HG03196 (cell line): ENCODE results near the gene PCIF1.
"Not testable (repeated sequence)": the region's sequence is repeated elsewhere in the genome, so short reads cannot be mapped to it uniquely, and the experiment has no call there.

ENCODE experiments used
- ATAC-seq: cut with Tn5 transposase; IDR thresholded peaks from one replicate; pipeline ENCODE4 v1.9.1; 2021; ENCODE audit not compliant: unreplicated experiment

Gene PCIF1

GRCh38 chr20:45946149-45946970 is 11.9 kb downstream of the PCIF1 start:
- no peak for ATAC-seq

- no peak for ATAC-seq
Observed at GRCh38 chr20:45947110-45947866, 12.8 kb downstream of the PCIF1 start.

DNA sequence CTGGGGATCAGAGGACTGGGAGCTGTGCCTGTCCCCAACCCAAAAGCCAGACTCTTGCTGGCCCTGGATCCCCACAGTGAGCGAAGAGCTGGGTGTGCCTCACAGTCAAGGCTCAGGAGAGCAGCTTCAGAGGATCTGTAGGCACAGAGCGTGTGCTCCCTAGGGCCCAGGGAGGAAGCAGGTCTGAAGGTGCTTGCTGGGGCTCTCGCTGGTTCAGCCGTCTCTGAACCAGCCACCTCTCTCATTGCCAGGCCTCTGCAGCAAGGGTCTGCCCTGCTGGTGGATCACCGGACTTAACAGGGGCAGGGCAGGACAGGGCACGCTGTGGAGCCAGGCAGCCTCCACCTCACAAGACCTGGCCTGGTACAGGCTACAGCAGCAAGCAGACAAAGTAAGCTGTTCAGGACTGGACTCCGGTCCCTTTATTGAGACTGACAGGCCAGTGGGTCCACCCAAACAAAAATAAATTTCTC is 13.8 kb downstream of the PCIF1 start:
- ATAC-seq: no peak

DNA sequence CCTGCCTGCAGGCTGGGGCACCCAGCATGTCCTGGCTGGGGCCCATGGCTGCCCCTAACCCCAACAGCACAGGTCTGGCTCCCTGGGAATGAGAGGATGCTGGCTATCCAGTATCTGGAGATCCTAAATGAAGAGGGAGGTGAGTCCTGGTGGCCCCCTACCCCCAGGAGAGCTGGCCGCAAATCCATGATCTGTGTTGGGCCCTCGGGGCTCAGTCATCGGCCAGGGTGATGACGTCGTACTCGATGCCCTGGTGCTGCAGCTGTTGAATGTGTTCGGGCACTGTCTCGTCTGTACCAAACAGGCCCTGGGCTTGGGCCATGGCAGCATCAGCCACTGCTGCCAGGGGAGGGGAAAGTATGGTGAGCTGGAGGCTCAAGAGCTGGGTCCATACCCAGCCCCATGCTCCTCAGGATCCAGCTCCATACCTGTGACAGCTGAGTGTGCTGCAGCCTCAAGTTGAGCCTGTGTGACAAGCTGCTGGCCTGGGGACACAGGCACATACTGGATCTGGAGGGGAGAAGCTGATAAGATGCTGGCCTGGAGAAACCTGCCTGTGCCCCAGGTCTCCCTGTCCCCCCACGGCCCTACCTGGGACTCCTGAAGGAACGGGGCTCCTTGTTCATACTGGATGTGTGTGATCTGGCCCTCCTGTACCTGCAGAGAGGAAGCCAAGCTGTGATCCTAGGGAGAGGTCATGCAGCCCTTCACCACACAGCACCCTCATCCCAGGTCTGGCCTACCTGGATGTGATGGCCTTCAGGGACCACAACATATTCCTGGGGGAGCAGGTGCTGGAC is 14.5 kb downstream of the PCIF1 start:
- no peak for ATAC-seq

- no peak for ATAC-seq
Observed at GRCh38 chr20:45949542-45950329, 15.3 kb downstream of the PCIF1 start.

- ATAC-seq: no peak
Observed at GRCh38 chr20:45950330-45950646, 15.8 kb downstream of the PCIF1 start.

DNA sequence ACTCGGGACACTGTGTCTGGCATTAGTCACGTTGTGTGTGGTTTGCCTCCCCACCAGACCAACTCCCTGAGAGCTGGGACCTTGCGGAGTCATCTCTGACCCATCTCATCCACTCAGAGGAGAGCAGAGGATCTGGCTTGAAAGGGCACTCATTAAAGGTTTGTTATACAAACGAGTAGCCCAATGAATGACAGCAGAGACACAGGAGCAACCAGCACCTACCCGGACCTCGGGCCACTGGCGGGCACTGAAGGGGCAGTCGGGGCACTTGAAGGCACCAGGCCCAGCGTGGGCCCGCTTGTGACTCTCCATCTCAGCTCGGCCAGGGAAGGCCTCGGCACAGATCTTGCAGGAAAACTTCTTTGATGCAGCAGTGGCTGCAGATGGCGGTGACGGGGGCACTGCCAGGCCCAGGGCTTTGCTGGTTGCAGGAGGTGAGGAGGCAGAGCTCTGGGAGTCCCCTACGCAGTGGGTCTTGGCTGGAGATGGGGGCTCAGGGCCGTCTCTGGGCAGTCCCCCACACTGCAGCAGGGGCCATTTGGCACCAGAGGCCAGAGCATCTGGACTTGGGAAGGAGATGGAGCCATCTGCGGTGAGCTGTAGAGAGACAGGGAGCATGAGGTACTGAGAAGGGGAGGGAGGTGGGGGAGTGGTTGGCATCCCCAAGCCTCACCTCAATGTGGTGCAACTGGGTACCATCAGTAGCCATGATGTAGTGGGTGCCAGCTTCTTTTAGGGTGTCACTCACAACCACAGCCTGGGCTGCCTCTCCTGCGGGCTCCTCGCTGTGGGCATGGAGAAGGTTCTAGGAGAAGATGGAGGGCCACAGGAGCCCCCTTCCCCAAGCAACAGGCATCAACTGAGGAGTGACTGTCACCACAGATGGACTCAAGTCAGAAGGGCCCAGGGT is 17.7 kb downstream of the PCIF1 start:
- ATAC-seq: no peak

- no peak for ATAC-seq
Observed at GRCh38 chr20:45952861-45953260, 18.4 kb downstream of the PCIF1 start.

- no peak for ATAC-seq
Observed at GRCh38 chr20:45953672-45954071, 19.2 kb downstream of the PCIF1 start.

- not testable (repeated sequence) for ATAC-seq
Observed at GRCh38 chr20:45956326-45956725, 21.8 kb downstream of the PCIF1 start.

GRCh38 chr20:45957021-45957941 is 22.8 kb downstream of the PCIF1 start:
- ATAC-seq: no peak

- ATAC-seq: no peak
Observed at GRCh38 chr20:45958593-45958992, 24.1 kb downstream of the PCIF1 start.

- ATAC-seq: no peak
Observed at GRCh38 chr20:45959126-45959525, 24.6 kb downstream of the PCIF1 start.

DNA sequence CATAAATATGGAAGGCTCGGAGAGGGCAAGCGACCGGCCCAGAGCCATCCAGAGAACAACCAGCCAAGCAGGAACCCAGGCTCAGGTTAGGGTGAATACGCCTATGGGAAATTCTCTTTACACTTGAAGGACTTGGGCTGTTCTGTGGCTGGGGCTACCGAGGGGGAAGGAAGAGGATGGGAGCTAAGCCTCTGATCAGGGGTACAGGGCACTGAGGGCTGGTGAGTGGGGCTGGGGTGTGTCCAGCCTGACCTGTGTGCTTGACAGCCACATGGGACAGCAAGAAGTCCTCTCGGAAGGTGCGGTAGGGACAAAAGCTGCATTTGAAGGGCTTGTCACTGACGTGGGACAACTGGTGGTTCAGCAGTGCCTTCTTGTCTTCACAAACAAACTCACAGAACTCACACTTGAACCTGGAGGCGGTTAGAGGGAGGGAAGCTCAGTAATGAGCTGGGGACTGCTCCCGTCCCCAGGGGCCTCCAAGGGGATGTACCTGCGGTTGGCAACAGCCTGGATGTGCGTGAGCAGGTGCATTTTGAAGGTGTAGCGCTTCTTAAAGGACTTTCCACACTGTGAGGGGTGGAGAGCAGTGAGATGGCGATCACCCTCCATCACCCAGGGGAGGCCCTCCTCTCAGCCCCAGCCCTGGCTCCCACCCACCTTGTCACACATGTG is 25.6 kb downstream of the PCIF1 start:
- no peak for ATAC-seq

DNA sequence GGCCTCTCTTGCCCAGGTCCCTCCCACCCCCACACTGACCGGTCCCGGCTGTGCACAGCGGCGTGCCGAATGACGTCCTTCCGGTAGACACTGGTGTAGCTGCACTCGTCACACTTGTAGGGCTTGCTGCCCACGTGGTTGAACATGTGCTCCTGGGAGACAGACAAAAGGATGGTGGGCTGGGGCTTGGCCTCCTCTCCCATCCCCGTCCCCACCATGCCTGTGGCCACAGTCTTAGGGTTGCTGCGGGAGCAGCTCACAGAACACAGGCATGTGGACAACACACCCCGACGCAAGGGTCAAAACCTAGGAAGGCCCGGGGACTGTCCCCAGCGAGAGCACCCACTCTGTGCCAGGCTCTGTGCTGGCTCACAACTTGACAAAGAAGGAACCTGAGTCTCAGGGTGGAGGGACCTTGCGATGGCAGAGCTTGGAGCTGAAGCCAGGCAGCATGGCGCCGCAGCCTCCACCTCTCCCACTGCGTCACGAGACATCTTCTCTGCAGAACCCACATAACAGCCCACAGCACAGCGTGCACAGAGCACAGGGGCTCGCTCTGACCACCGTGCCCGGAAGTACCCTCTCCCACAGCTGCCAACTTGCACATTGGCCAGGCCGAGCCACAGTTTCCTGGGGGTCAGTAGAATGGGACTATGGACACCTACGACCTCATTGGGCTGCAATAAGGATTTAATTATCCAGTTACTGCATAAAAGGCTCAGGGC is 27.7 kb downstream of the PCIF1 start:
- ATAC-seq: no peak

DNA sequence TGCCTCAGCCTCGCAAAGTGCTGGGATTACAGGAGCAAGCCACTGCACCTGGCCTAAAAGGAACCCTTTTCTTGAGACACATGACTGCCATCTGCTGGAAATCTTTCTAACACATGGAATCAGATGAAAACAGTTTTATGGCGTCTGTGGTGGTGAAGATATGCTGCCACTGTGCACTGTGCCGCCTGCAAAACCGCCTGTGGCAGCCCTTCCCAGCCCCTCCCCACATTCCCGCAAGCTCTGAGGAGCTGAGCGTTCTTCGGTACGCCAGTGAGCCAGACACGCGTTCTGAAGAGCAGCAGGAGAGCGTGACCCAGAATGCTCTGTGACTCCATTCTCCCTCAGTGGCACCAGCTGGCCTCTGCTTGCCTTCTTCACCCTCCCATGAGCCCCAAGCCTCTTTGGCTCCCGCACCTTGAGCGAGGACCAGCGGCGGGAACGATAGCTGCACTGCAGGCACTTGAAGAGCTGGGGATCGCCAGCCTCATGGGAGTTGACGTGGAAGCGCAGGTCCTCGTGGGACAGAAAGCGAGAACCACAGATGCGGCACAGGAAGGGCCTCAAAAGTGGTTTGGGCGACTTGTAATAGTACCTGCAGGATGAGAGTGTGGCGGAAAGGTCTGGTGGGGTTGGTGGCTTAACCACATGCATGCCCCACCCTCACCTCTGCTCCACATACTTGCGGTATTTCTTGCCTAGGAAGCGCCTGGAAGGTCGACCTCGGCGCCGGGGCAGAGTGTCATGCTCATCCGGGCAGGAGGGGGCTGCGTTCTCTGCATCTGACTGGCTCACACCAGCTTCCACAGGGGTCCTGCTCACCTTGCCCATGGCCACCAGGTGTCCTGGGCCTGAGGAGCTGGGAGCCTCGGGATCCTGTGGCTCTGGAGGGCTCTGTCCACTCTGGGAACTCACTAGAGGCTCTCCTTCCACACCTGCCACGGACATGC is 28.8 kb downstream of the PCIF1 start:
- no peak for ATAC-seq
